Stomach (tissue), 4 donors: ENCODE measurements around the gene SLC23A3.

ENCODE experiments used
- CTCF ChIP-seq, 7 experiments: fragments of 450-650 bp in 4 of 7; fragments of 200-600 bp in 3 of 7; sonication (generic) in 3 of 7; IDR thresholded peaks; one replicate each; pipeline ENCODE4 v1.5.1; 2016 to 2019; ENCODE audit warnings: antibody characterized with exemption in 7 of 7, control low read depth in 2 of 7, mild to moderate bottlenecking in 1 of 7
- POLR2AphosphoS5 ChIP-seq, 3 donors: sonication (generic); formaldehyde crosslinking; IDR thresholded peaks; one replicate each; pipeline ENCODE4 v1.6.1; 2016; ENCODE audit warnings: antibody characterized with exemption in 3 of 3

- no peak for TF ChIP-seq CTCF (IDR thresholded peaks at IDR 0.05)
- no peak for TF ChIP-seq POLR2AphosphoS5 (IDR thresholded peaks at IDR 0.05)
Measured at GRCh38 chr2:219127037-219127635, 42.7 kb downstream of the SLC23A3 start.
